HepG2 (cell line): ENCODE measurements around the gene RNPEPL1. TPM values are rescaled to one million over a fixed set of nuclear protein-coding genes. Genes with fewer than 3 reads are reported as not detected.

Source experiments
- E2F5 ChIP-seq: sonication (generic); formaldehyde crosslinking; conservative IDR thresholded peaks from 2 replicates; pipeline ENCODE4 v1.4.0; 2020; ENCODE audit warnings: missing genetic modification reagents
- EED ChIP-seq: sonication (generic); formaldehyde crosslinking; IDR thresholded peaks from 2 replicates; pipeline ENCODE4 v1.5.0; 2020; ENCODE audit warnings: mild to moderate bottlenecking, missing genetic modification reagents
- ESRRA ChIP-seq: sonication (generic); formaldehyde crosslinking; IDR thresholded peaks from 2 replicates; pipeline ENCODE4 v1.5.1; 2020; ENCODE audit warnings: mild to moderate bottlenecking, low read depth, missing genetic modification reagents
- EZH2 ChIP-seq: conservative IDR thresholded peaks from 2 replicates; pipeline ENCODE4 v1.6.1; 2012; ENCODE audit warnings: mild to moderate bottlenecking, low read depth, low read length, moderate library complexity
- GMEB1 ChIP-seq: sonication (generic); formaldehyde crosslinking; IDR thresholded peaks from 2 replicates; pipeline ENCODE4 v1.5.1; 2020; ENCODE audit warnings: missing genetic modification reagents, mild to moderate bottlenecking, borderline replicate concordance
- IRF2 ChIP-seq: IDR thresholded peaks from 2 replicates; pipeline ENCODE4 v1.6.1; 2018; ENCODE audit warnings: missing genetic modification reagents, missing compliant biosample characterization
- RAD51 ChIP-seq: fragments of 450-650 bp; IDR thresholded peaks from 2 replicates; pipeline ENCODE4 v1.6.1; 2016; ENCODE audit warnings: borderline replicate concordance
- ZNF274 ChIP-seq: sonication (generic); formaldehyde crosslinking; IDR thresholded peaks from 2 replicates; pipeline ENCODE4 v1.5.1; 2020; ENCODE audit warnings: mild to moderate bottlenecking, missing genetic modification reagents
- ZNF451 ChIP-seq: sonication (generic); formaldehyde crosslinking; IDR thresholded peaks from 2 replicates; pipeline ENCODE4 v1.5.0; 2020; ENCODE audit warnings: mild to moderate bottlenecking, missing genetic modification reagents
- ZNF7 ChIP-seq: IDR thresholded peaks from 2 replicates; pipeline ENCODE4 v1.6.1; 2016; ENCODE audit warnings: missing biosample characterization, missing genetic modification reagents
- ZNF720 ChIP-seq: sonication (generic); formaldehyde crosslinking; IDR thresholded peaks from 2 replicates; pipeline ENCODE4 v1.4.0; 2020; ENCODE audit warnings: missing genetic modification reagents
- ZNF879 ChIP-seq: sonication (generic); formaldehyde crosslinking; IDR thresholded peaks from 2 replicates; pipeline ENCODE4 v1.8.1; 2023; ENCODE audit warnings: missing genetic modification reagents
- polyA plus RNA-seq, 8 experiments: library from polyadenylated mRNA; depleted of rRNA in 3 of 8; stranded (reverse) in 7 of 8; unstranded in 1 of 8; fragments of >200 nt; fragmentation: Illumina TruSeq in 4 of 8; extraction: Trizol in 4 of 8; gene quantifications; 2 replicates each; pipeline versions ENCODE4 v1.2.1 to v1.2.3, GENCODE V29; 2011 to 2016; ENCODE audit warnings: low read depth in 4 of 8, missing spikeins in 1 of 8, mixed read lengths in 1 of 8; ENCODE audit not compliant: insufficient read depth in 1 of 8
- total RNA-seq, 5 experiments: library from RNA; depleted of rRNA; stranded (reverse); fragments of >200 nt; fragmentation: Illumina TruSeq; extraction: Trizol; gene quantifications; 2 replicates each; pipeline ENCODE4 v1.2.3, GENCODE V29; 2016; ENCODE audit warnings: low read depth in 1 of 5
- TF ChIP-seq, protein P1 (sequence below): IDR thresholded peaks from 2 replicates; pipeline ENCODE4 v1.6.1; 2016; ENCODE audit warnings: missing biosample characterization, missing genetic modification reagents, low read depth
- TF ChIP-seq, protein P2 (sequence below): sonication (generic); formaldehyde crosslinking; IDR thresholded peaks from 2 replicates; pipeline ENCODE4 v1.4.0; 2020; ENCODE audit warnings: missing genetic modification reagents
- TF ChIP-seq, protein P3 (sequence below): sonication (generic); formaldehyde crosslinking; IDR thresholded peaks from 2 replicates; pipeline ENCODE4 v1.4.0; 2020; ENCODE audit warnings: missing genetic modification reagents
- TF ChIP-seq, protein P4 (sequence below): IDR thresholded peaks from 2 replicates; pipeline ENCODE4 v1.4.0; 2020; ENCODE audit warnings: mild to moderate bottlenecking, missing genetic modification reagents

Gene RNPEPL1
- total and polyA plus RNA-seq, 2 of the 13 experiments (the other 11 are each of a cell fraction or from before 2014, with no cell fraction given), result 13.0 to 18.0 TPM

DNA sequence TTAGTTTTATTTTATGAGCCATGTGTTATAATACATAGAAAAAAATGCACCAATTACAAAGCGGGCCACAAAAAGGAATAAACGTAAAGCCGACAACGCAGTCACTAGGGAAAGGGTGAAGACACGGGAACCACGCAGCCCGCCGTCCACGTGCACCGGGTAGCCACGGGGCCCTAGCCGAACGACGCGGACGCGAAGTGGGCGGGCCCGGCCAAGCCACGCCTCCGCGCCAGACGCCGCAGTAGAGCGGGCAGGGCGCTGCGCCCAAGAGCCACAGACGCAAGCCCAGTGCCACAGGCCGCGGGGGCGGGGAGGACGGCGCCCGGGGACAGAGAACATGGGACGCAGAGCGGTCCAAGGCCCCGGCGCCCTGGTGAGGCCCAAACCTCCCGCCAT lies 8.2 kb upstream of the RNPEPL1 start, which contains the start of gene DUSP28 (continued):
- TF ChIP-seq RAD51, result no peak
- peak; percentile 80; the same call in 1 of the 2 replicates for TF ChIP-seq EED (CRISPR knock-in tag)
- TF ChIP-seq EZH2, result no peak
- peak; percentile 63; the same call in 1 of the 2 replicates for TF ChIP-seq E2F5
- TF ChIP-seq, protein P1, sequence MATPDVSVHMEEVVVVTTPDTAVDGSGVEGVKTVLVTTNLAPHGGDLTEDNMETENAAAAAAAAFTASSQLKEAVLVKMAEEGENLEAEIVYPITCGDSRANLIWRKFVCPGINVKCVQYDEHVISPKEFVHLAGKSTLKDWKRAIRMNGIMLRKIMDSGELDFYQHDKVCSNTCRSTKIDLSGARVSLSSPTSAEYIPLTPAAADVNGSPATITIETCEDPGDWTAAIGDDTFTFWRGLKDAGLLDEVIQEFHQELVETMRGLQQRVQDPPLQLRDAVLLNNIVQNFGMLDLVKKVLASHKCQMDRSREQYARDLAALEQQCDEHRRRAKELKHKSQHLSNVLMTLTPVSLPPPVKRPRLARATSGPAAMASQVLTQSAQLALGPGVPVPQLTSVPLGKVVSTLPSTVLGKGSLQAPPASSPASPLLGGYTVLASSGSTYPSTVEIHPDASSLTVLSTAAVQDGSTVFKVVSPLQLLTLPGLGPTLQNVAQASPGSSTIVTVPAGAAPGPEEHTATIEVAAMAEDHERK (CRISPR knock-in tag), result peak; percentile 79
- no peak for TF ChIP-seq ZNF7
- TF ChIP-seq ZNF451 (CRISPR knock-in tag), result no peak
- 0 out of 2 replicates have a peak, but pooled peaks have one; percentile 66 for TF ChIP-seq ZNF274 (CRISPR knock-in tag)
- TF ChIP-seq ESRRA (CRISPR knock-in tag), result peak; percentile 22; the same call in 1 of the 2 replicates
- TF ChIP-seq, protein P2, sequence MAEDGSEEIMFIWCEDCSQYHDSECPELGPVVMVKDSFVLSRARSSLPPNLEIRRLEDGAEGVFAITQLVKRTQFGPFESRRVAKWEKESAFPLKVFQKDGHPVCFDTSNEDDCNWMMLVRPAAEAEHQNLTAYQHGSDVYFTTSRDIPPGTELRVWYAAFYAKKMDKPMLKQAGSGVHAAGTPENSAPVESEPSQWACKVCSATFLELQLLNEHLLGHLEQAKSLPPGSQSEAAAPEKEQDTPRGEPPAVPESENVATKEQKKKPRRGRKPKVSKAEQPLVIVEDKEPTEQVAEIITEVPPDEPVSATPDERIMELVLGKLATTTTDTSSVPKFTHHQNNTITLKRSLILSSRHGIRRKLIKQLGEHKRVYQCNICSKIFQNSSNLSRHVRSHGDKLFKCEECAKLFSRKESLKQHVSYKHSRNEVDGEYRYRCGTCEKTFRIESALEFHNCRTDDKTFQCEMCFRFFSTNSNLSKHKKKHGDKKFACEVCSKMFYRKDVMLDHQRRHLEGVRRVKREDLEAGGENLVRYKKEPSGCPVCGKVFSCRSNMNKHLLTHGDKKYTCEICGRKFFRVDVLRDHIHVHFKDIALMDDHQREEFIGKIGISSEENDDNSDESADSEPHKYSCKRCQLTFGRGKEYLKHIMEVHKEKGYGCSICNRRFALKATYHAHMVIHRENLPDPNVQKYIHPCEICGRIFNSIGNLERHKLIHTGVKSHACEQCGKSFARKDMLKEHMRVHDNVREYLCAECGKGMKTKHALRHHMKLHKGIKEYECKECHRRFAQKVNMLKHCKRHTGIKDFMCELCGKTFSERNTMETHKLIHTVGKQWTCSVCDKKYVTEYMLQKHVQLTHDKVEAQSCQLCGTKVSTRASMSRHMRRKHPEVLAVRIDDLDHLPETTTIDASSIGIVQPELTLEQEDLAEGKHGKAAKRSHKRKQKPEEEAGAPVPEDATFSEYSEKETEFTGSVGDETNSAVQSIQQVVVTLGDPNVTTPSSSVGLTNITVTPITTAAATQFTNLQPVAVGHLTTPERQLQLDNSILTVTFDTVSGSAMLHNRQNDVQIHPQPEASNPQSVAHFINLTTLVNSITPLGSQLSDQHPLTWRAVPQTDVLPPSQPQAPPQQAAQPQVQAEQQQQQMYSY (CRISPR knock-in tag), result peak; percentile 44
- peak; percentile 88 for TF ChIP-seq GMEB1 (CRISPR knock-in tag)
- TF ChIP-seq, protein P3, sequence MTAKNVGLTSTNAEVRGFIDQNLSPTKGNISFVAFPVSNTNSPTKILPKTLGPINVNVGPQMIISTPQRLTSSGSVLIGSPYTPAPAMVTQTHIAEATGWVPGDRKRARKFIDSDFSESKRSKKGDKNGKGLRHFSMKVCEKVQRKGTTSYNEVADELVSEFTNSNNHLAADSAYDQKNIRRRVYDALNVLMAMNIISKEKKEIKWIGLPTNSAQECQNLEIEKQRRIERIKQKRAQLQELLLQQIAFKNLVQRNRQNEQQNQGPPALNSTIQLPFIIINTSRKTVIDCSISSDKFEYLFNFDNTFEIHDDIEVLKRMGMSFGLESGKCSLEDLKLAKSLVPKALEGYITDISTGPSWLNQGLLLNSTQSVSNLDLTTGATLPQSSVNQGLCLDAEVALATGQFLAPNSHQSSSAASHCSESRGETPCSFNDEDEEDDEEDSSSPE (CRISPR knock-in tag), result peak; percentile 79; the same call in 1 of the 2 replicates
- TF ChIP-seq, protein P4, sequence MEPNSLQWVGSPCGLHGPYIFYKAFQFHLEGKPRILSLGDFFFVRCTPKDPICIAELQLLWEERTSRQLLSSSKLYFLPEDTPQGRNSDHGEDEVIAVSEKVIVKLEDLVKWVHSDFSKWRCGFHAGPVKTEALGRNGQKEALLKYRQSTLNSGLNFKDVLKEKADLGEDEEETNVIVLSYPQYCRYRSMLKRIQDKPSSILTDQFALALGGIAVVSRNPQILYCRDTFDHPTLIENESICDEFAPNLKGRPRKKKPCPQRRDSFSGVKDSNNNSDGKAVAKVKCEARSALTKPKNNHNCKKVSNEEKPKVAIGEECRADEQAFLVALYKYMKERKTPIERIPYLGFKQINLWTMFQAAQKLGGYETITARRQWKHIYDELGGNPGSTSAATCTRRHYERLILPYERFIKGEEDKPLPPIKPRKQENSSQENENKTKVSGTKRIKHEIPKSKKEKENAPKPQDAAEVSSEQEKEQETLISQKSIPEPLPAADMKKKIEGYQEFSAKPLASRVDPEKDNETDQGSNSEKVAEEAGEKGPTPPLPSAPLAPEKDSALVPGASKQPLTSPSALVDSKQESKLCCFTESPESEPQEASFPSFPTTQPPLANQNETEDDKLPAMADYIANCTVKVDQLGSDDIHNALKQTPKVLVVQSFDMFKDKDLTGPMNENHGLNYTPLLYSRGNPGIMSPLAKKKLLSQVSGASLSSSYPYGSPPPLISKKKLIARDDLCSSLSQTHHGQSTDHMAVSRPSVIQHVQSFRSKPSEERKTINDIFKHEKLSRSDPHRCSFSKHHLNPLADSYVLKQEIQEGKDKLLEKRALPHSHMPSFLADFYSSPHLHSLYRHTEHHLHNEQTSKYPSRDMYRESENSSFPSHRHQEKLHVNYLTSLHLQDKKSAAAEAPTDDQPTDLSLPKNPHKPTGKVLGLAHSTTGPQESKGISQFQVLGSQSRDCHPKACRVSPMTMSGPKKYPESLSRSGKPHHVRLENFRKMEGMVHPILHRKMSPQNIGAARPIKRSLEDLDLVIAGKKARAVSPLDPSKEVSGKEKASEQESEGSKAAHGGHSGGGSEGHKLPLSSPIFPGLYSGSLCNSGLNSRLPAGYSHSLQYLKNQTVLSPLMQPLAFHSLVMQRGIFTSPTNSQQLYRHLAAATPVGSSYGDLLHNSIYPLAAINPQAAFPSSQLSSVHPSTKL (CRISPR knock-in tag), result peak; percentile 65
- no peak for TF ChIP-seq ZNF720
- peak; percentile 70 for TF ChIP-seq IRF2
- no peak; the same call in 1 of the 2 replicates for TF ChIP-seq ZNF879
